Astrocyte of the spinal cord (primary cell): ENCODE results near the gene PXK.
A peak's percentile ranks its signal among the peaks of the same experiment; 100 is the strongest.

Source experiments
- DNase-seq: peaks from one replicate; pipeline ENCODE4 v3.0.0; 2011; ENCODE audit warnings: low read depth, low spot score
- H3K4me3 ChIP-seq: 2 replicates; pipeline ENCODE4 v1.5.1; 2011; ENCODE audit warnings: low read depth, mild to moderate bottlenecking, low read length, moderate library complexity
- CTCF ChIP-seq: IDR thresholded peaks from 2 replicates; pipeline ENCODE4 v1.5.1; 2012; ENCODE audit warnings: low read depth, mild to moderate bottlenecking, low read length, inconsistent platforms
- in situ Hi-C: cut with HindIII; loops from 2 replicates; pipeline ENCODE4 v1.10.0; 2017; ENCODE audit warnings: low sequenced_read_pairs

The PXK gene

GRCh38 chr3:58299839-58300516, 32.7 kb upstream of the PXK start:
- peak; percentile 61 for TF ChIP-seq CTCF
- DNase-seq = peak; percentile 62
- in situ Hi-C loops = no loop called here
- H3K4me3 ChIP-seq = no peak overlapping the region

GRCh38 chr3:58305882-58306711, 26.6 kb upstream of the PXK start, which contains the start of the genes HTD2 and RPP14:
HTD2 (plus strand) TSS chr3:58306520; CDS start chr3:58317614, 11,094 bp downstream.
RPP14 (plus strand) TSS chr3:58306245; CDS start chr3:58310330, 4,085 bp downstream.
- DNase-seq = peak; percentile 98
- in situ Hi-C loops = no loop called here
- H3K4me3 ChIP-seq = peak within 1 kb of the TSS; percentile 76
- TF ChIP-seq CTCF = peak; percentile 98

- DNase-seq = peak; percentile 75
- peak overlapping the region; percentile 76 for H3K4me3 ChIP-seq
- in situ Hi-C loops = no loop called here
- peak; percentile 49 for TF ChIP-seq CTCF
Measured at GRCh38 chr3:58307639-58308215, 25.0 kb upstream of the PXK start.

GRCh38 chr3:58308728-58309127, 24.0 kb upstream of the PXK start:
- no peak for DNase-seq
- no peak for TF ChIP-seq CTCF
- H3K4me3 ChIP-seq = no peak overlapping the region
- in situ Hi-C loops = no loop called here

- TF ChIP-seq CTCF = no peak
- no peak for DNase-seq
- no peak overlapping the region for H3K4me3 ChIP-seq
- in situ Hi-C loops = no loop called here
Measured at GRCh38 chr3:58317811-58318210, 14.9 kb upstream of the PXK start.

- DNase-seq = no peak
- no peak for TF ChIP-seq CTCF
- in situ Hi-C loops = no loop called here
Measured at GRCh38 chr3:58321791-58322190, 10.9 kb upstream of the PXK start.

More at GRCh38 chr3:58321791-58322190, 10.9 kb upstream of the PXK start:
- H3K4me3 ChIP-seq = no peak overlapping the region
